HepG2 (cell line): ENCODE results near the gene DPEP1. TPM values are rescaled to one million over a fixed set of nuclear protein-coding genes. Genes with fewer than 3 reads are reported as not detected.

Experiments used
- AFF4 ChIP-seq: sonication (generic); formaldehyde crosslinking; IDR thresholded peaks from 2 replicates; pipeline ENCODE4 v1.4.0; 2020; ENCODE audit warnings: missing genetic modification reagents
- GATAD1 ChIP-seq: IDR thresholded peaks from 2 replicates; pipeline ENCODE4 v1.6.1; 2016; ENCODE audit warnings: missing genetic modification reagents, missing compliant biosample characterization
- NR3C1 ChIP-seq: sonication (generic); formaldehyde crosslinking; IDR thresholded peaks from 2 replicates; pipeline ENCODE4 v1.4.0; 2020; ENCODE audit warnings: missing genetic modification reagents
- SIX4 ChIP-seq: sonication (generic); formaldehyde crosslinking; IDR thresholded peaks from 2 replicates; pipeline ENCODE4 v1.4.0; 2020; ENCODE audit warnings: missing genetic modification reagents
- TOE1 ChIP-seq: sonication (generic); formaldehyde crosslinking; IDR thresholded peaks from 2 replicates; pipeline ENCODE4 v1.4.0; 2020; ENCODE audit warnings: mild to moderate bottlenecking, missing genetic modification reagents
- ZBTB38 ChIP-seq: sonication (generic); formaldehyde crosslinking; IDR thresholded peaks from 2 replicates; pipeline ENCODE4 v1.5.1; 2020; ENCODE audit warnings: mild to moderate bottlenecking, missing genetic modification reagents
- ZBTB4 ChIP-seq: sonication (generic); formaldehyde crosslinking; IDR thresholded peaks from 2 replicates; pipeline ENCODE4 v1.4.0; 2020; ENCODE audit warnings: missing genetic modification reagents, mild to moderate bottlenecking, borderline replicate concordance
- ZNF331 ChIP-seq: sonication (generic); formaldehyde crosslinking; IDR thresholded peaks from 2 replicates; pipeline ENCODE4 v1.4.0; 2020; ENCODE audit warnings: missing genetic modification reagents
- ZNF510 ChIP-seq: sonication (generic); formaldehyde crosslinking; IDR thresholded peaks from 2 replicates; pipeline ENCODE4 v1.4.0; 2020; ENCODE audit warnings: low read depth, mild to moderate bottlenecking, missing genetic modification reagents
- ZNF75D ChIP-seq: sonication (generic); formaldehyde crosslinking; IDR thresholded peaks from 2 replicates; pipeline ENCODE4 v1.8.1; 2023; ENCODE audit warnings: missing genetic modification reagents, mild to moderate bottlenecking, borderline replicate concordance
- ZXDC ChIP-seq: sonication (generic); formaldehyde crosslinking; IDR thresholded peaks from 2 replicates; pipeline ENCODE4 v1.5.0; 2020; ENCODE audit warnings: mild to moderate bottlenecking, missing genetic modification reagents
- polyA plus RNA-seq, 8 experiments: library from polyadenylated mRNA; depleted of rRNA in 3 of 8; stranded (reverse) in 7 of 8; unstranded in 1 of 8; fragments of >200 nt; fragmentation: Illumina TruSeq in 4 of 8; extraction: Trizol in 4 of 8; gene quantifications; 2 replicates each; pipeline versions ENCODE4 v1.2.1 to v1.2.3, GENCODE V29; 2011 to 2016; ENCODE audit warnings: low read depth in 4 of 8, missing spikeins in 1 of 8, mixed read lengths in 1 of 8; ENCODE audit not compliant: insufficient read depth in 1 of 8
- total RNA-seq, 5 experiments: library from RNA; depleted of rRNA; stranded (reverse); fragments of >200 nt; fragmentation: Illumina TruSeq; extraction: Trizol; gene quantifications; 2 replicates each; pipeline ENCODE4 v1.2.3, GENCODE V29; 2016; ENCODE audit warnings: low read depth in 1 of 5
- TF ChIP-seq, protein P1 (sequence below): sonication (generic); formaldehyde crosslinking; IDR thresholded peaks from 2 replicates; pipeline ENCODE4 v1.5.1; 2020; ENCODE audit warnings: missing genetic modification reagents, mild to moderate bottlenecking, borderline replicate concordance
- TF ChIP-seq, protein P2 (sequence below): IDR thresholded peaks from 2 replicates; pipeline ENCODE4 v1.6.1; 2016; ENCODE audit warnings: low read depth
- TF ChIP-seq, protein P3 (sequence below): sonication (generic); formaldehyde crosslinking; IDR thresholded peaks from 2 replicates; pipeline ENCODE4 v1.4.0; 2020; ENCODE audit warnings: mild to moderate bottlenecking, missing genetic modification reagents

DPEP1 gene
- total and polyA plus RNA-seq, 2 of the 13 experiments (the other 11 are each of a cell fraction or from before 2014, with no cell fraction given), result 37.6 to 52.2 TPM

DNA sequence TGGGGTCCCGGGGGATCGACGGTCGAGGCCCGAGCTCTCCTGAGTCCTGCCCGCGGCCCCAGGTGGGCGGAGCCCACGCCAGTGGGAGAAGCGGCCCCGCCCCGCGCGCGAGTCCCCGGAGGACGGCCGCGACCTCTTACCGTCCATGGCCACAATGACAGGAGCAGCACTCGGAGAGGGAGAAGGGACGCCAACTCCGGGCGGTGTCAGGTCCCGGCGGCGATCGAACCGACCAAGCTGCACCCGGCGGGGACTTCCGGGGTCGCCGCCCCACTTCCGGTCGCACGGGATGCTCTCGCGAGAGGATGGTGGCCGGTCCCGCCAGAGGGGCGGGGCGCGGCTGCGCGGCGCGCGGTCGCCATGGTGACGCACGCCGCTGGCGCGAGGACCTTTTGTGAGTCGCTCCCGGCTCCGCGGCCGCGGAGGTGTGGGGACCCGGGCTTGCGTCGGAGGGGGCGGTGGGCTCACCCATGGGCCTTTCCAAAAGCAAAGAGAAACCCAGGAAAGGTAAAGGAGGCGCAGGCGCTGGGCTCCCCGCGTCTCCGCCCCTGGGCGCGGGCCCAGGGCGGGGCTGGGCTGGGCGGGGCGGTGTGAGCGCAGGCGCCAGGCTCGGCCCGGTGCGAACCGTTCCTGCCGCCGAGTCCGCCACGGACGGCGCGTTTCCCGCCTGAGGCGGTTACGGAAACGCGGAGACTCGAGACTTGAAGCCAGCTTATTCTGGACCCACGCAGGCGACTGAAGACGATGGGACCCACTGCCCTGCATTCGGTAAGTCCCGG lies 44.2 kb downstream of the DPEP1 start, which contains the start of the genes CHMP1A and SPATA33 (continued):
- no peak; the same call in 1 of the 2 replicates for TF ChIP-seq AFF4 (CRISPR knock-in tag)
- TF ChIP-seq SIX4 (CRISPR knock-in tag), result peak; percentile 54; the same call in 1 of the 2 replicates
- TF ChIP-seq, protein P1, sequence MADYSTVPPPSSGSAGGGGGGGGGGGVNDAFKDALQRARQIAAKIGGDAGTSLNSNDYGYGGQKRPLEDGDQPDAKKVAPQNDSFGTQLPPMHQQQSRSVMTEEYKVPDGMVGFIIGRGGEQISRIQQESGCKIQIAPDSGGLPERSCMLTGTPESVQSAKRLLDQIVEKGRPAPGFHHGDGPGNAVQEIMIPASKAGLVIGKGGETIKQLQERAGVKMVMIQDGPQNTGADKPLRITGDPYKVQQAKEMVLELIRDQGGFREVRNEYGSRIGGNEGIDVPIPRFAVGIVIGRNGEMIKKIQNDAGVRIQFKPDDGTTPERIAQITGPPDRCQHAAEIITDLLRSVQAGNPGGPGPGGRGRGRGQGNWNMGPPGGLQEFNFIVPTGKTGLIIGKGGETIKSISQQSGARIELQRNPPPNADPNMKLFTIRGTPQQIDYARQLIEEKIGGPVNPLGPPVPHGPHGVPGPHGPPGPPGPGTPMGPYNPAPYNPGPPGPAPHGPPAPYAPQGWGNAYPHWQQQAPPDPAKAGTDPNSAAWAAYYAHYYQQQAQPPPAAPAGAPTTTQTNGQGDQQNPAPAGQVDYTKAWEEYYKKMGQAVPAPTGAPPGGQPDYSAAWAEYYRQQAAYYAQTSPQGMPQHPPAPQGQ, result no peak
- TF ChIP-seq ZNF331, result peak; percentile 72; the same call in 1 of the 2 replicates
- no peak; the same call in 1 of the 2 replicates for TF ChIP-seq ZNF75D (CRISPR knock-in tag)
- TF ChIP-seq GATAD1 (CRISPR knock-in tag), result peak; percentile 93
- no peak for TF ChIP-seq NR3C1 (CRISPR knock-in tag)
- TF ChIP-seq ZXDC (CRISPR knock-in tag), result no peak
- TF ChIP-seq TOE1, result 0 out of 2 replicates have a peak, but pooled peaks have one; percentile 16
- no peak for TF ChIP-seq ZBTB4 (CRISPR knock-in tag)
- peak; percentile 89 for TF ChIP-seq ZBTB38 (CRISPR knock-in tag)
- no peak; the same call in 1 of the 2 replicates for TF ChIP-seq ZNF510
- TF ChIP-seq, protein P2, sequence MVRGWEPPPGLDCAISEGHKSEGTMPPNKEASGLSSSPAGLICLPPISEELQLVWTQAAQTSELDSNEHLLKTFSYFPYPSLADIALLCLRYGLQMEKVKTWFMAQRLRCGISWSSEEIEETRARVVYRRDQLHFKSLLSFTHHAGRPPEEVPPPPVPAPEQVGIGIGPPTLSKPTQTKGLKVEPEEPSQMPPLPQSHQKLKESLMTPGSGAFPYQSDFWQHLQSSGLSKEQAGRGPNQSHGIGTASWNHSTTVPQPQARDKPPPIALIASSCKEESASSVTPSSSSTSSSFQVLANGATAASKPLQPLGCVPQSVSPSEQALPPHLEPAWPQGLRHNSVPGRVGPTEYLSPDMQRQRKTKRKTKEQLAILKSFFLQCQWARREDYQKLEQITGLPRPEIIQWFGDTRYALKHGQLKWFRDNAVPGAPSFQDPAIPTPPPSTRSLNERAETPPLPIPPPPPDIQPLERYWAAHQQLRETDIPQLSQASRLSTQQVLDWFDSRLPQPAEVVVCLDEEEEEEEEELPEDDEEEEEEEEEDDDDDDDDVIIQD (CRISPR knock-in tag), result no peak
- TF ChIP-seq, protein P3, sequence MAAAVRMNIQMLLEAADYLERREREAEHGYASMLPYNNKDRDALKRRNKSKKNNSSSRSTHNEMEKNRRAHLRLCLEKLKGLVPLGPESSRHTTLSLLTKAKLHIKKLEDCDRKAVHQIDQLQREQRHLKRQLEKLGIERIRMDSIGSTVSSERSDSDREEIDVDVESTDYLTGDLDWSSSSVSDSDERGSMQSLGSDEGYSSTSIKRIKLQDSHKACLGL (CRISPR knock-in tag), result peak; percentile 88
